K562 (cell line): ENCODE data around the gene SPCS2. TPM values are rescaled to one million over a fixed set of nuclear protein-coding genes. Genes with fewer than 3 reads are reported as not detected.
A peak's percentile ranks its signal among the peaks of the same experiment; 100 is the strongest.

Source experiments
- ELF1 ChIP-seq: fragments of 200-800 bp; sonication (Bioruptor generic); IDR thresholded peaks from 2 replicates; pipeline ENCODE4 v1.6.1; 2016; ENCODE audit warnings: missing genetic modification characterization, missing compliant biosample characterization
- HES1 ChIP-seq: fragments of 450-650 bp; IDR thresholded peaks from 2 replicates; pipeline ENCODE4 v1.6.1; 2016; ENCODE audit warnings: low read depth, mild to moderate bottlenecking, moderate library complexity
- NFIC ChIP-seq: fragments of 450-650 bp; IDR thresholded peaks from 2 replicates; pipeline ENCODE4 v1.6.1; 2017; ENCODE audit warnings: mild to moderate bottlenecking, inconsistent platforms
- REST ChIP-seq, 2 experiments: fragments of 450-650 bp; formaldehyde crosslinking in 1 of 2; IDR thresholded peaks; 2 replicates each; pipeline versions ENCODE4 v1.4.0 to v1.6.1; 2014 to 2020; ENCODE audit warnings: mild to moderate bottlenecking in 2 of 2, borderline replicate concordance in 1 of 2, low read depth in 1 of 2
- SMC3 ChIP-seq: conservative IDR thresholded peaks from 2 replicates; pipeline ENCODE4 v1.6.1; 2011; ENCODE audit warnings: low read depth, low read length, improper control_type of control experiment; ENCODE audit not compliant: insufficient read depth
- TCFL5 ChIP-seq: fragments of 250-450 bp; sonication (Bioruptor Pico); conservative IDR thresholded peaks from 2 replicates; pipeline ENCODE4 v1.6.1; 2021; ENCODE audit warnings: mild to moderate bottlenecking, moderate library complexity, matching md5 sums
- YBX1 ChIP-seq: fragments of 450-650 bp; IDR thresholded peaks from 2 replicates; pipeline ENCODE4 v1.7.1; 2016; ENCODE audit warnings: mild to moderate bottlenecking
- ZNF717 ChIP-seq: fragments of 250-450 bp; sonication (Bioruptor Pico); IDR thresholded peaks from 2 replicates; pipeline ENCODE4 v1.5.0; 2021
- polyA plus RNA-seq, 8 experiments: library from polyadenylated mRNA; depleted of rRNA in 4 of 8; stranded (reverse) in 5 of 8; unstranded in 3 of 8; fragments of >200 nt; fragmentation: Nextera tagmentation in 2 of 8; fragmentation: Illumina TruSeq in 1 of 8; extraction: Ambion mirVana in 2 of 8; extraction: Trizol in 1 of 8; gene quantifications; 2 replicates each; pipeline versions ENCODE4 v1.2.1 to v1.2.3, GENCODE V29; 2011 to 2014; ENCODE audit warnings: inconsistent platforms in 1 of 8, missing spikeins in 1 of 8
- total RNA-seq, 7 experiments: library from RNA; depleted of rRNA in 6 of 7; stranded (reverse); fragments of >200 nt in 6 of 7; fragmentation: Illumina TruSeq in 2 of 7; extraction: Trizol in 2 of 7; gene quantifications; 2 replicates each; pipeline versions ENCODE4 v1.2.1 to v1.2.3, GENCODE V29; 2011 to 2021; ENCODE audit warnings: low replicate concordance in 1 of 7

Gene SPCS2
- total and polyA plus RNA-seq, 9 of the 15 experiments (the other 6 are each of a cell fraction or from before 2014, with no cell fraction given) = 38.2 to 458 (median 193) TPM

DNA sequence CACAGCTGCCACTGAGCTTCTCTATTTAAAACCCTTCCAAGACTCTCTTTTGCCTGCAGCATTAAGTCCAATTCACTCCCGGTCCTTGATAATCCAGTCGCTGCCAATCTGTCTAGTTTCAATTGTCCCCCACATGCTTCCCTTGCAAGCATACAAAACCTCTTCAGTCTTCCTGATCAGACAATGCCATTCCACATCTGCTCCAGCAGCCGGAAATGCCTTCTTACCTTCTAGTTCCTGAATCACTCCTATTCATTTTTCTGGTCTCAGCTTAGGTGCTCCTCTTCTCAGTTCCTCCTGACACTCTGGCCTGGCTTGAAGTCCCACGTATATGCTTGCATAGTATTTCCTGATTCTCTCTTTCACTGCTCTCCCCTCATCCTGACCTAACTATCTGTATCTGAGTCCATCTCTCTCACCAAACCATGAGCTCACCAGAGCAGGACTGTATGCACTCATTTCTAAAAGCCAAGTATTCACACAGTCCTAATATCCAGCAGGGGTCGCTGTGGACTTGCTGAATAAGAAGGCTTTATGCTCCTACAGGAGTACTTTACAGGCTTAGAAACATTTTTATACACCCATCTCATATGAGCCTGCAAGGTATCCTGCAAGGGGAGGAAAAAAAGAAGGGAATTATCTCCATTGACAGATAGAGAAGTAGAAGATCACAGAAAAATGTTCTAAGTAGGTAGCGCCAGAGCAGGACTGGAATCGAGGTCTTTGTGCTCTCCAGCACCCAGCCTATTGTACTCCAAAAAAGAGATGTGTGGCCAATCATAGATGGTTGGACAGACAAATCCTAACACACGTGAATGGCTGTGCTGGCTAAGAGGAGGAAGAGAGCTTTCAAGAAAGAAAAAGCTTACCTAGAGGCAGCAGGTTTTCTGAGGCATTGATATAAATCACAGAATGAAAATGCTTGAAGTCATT, 19.4 kb upstream of the SPCS2 start (continued):
- TF ChIP-seq REST (IDR thresholded peaks at IDR 0.05; ENCODE audit: borderline replicate concordance) (peak; percentile 75), REST (CRISPR knock-in tag; IDR thresholded peaks at IDR 0.05; ENCODE audit: low read depth) (no peak), HES1 (no peak), YBX1 (no peak), ZNF717 (CRISPR knock-in tag) (no peak), SMC3 (peak; percentile 78), TCFL5 (CRISPR knock-in tag) (no peak), NFIC (no peak), ELF1 (tag) (no peak)
